DMS 273 treated with DMSO at 0.1 percent for 48 hours (cell line): ENCODE results near the gene TRIM14.
"Not testable (repeated sequence)": the region's sequence is repeated elsewhere in the genome, so short reads cannot be mapped to it uniquely, and the experiment has no call there.

Experiments
- DNase-seq: peaks from one replicate; lab custom pipeline; 2025; lab: John Stamatoyannopoulos, UW

The TRIM14 gene

GRCh38 chr9:98083061-98083501, 35.9 kb downstream of the TRIM14 start:
- DNase-seq = no peak

- DNase-seq = no peak
These were observed 37.4 kb downstream of the TRIM14 start for GRCh38 chr9:98081477-98082219.

- no peak for DNase-seq
These were observed 38.2 kb downstream of the TRIM14 start for GRCh38 chr9:98080780-98081179.

- no peak for DNase-seq
These were observed 38.7 kb downstream of the TRIM14 start for GRCh38 chr9:98080326-98080725.

- no peak for DNase-seq
These were observed 40.1 kb downstream of the TRIM14 start for GRCh38 chr9:98078895-98079294.

- not testable (repeated sequence) for DNase-seq
These were observed 42.5 kb downstream of the TRIM14 start for GRCh38 chr9:98076514-98076890.

- no peak for DNase-seq
These were observed 43.7 kb downstream of the TRIM14 start for GRCh38 chr9:98075332-98075805.

- no peak for DNase-seq
These were observed 44.7 kb downstream of the TRIM14 start for GRCh38 chr9:98074115-98074990.

- DNase-seq = no peak
These were observed 47.3 kb downstream of the TRIM14 start for GRCh38 chr9:98071737-98072136.

- no peak for DNase-seq
These were observed 48.3 kb downstream of the TRIM14 start for GRCh38 chr9:98070704-98071103.

GRCh38 chr9:98069551-98069950, 49.5 kb downstream of the TRIM14 start:
- no peak for DNase-seq

GRCh38 chr9:98067184-98067583, 51.8 kb downstream of the TRIM14 start:
- DNase-seq = no peak

- no peak for DNase-seq
These were observed 52.8 kb downstream of the TRIM14 start for GRCh38 chr9:98066235-98066634.

GRCh38 chr9:98064623-98065392, 54.2 kb downstream of the TRIM14 start:
- no peak for DNase-seq

GRCh38 chr9:98062161-98062560, 56.9 kb downstream of the TRIM14 start:
- no peak for DNase-seq

GRCh38 chr9:98057138-98057799, 61.8 kb downstream of the TRIM14 start:
- DNase-seq = no peak

- peak; percentile 91 for DNase-seq
These were observed 62.5 kb downstream of the TRIM14 start, which contains the start of gene NANS for GRCh38 chr9:98056269-98057137. Gene NANS (plus strand): TSS chr9:98056732. CDS start chr9:98056809, 77 bp downstream.

GRCh38 chr9:98054376-98054951, 64.6 kb downstream of the TRIM14 start:
- no peak for DNase-seq

- DNase-seq = no peak
These were observed 68.7 kb downstream of the TRIM14 start for GRCh38 chr9:98050351-98050750.
